Suppressor macrophage (primary cell): Measurements from ENCODE around the gene AP2B1.
"Not testable (repeated sequence)": the region's sequence is repeated elsewhere in the genome, so short reads cannot be mapped to it uniquely, and the experiment has no call there.

ENCODE experiments used
- DNase-seq, 4 experiments: peaks; one replicate each; pipeline ENCODE4 v3.0.0-alpha.2; 2020 to 2022

AP2B1 gene

DNA sequence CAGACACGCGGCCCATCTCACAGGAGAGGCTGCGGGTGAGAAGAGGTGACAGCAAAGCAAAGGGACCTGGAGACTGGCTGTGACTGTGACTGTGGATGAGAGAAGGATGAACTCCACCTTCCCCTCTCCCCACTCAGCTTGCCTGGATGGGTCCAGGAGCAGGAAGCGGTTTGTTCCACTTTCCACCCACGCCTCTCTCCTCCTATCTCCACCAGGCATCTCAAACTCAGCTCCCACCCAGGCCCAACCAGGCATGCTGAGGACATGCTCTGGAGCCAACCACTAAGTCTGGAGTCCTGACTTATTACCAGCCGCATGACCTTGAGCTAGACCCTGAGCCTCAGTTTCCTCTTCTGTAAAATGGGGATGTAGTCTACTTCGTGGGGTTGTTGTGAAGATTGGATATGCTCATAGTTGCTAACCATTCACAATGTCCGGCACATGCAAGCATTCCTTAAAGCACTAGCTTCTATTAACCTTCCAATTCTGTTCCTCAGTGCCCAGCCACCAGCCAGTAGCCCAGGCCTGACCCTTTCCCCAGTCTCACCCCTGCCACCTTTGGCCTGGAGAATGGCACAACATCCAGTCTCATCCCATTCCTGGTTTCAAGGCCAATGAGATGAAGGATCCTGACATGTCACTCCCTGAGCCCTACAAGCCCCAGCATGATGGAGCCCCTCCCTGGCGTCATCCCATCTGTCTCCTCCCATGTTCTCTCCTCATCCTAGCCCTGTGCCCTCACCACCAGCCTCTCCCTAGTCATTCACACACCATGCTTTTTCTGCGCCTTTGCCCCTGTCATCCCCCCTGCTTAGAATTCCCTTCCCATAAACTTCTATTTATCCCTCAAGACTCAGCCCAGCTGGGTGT is 163.6 kb downstream of the AP2B1 start:
- peak in 1 of 4 experiments; percentile 25 for DNase-seq

- DNase-seq, result not testable (repeated sequence)
These were observed 164.4 kb downstream of the AP2B1 start for GRCh38 chr17:35751541-35751940.

DNA sequence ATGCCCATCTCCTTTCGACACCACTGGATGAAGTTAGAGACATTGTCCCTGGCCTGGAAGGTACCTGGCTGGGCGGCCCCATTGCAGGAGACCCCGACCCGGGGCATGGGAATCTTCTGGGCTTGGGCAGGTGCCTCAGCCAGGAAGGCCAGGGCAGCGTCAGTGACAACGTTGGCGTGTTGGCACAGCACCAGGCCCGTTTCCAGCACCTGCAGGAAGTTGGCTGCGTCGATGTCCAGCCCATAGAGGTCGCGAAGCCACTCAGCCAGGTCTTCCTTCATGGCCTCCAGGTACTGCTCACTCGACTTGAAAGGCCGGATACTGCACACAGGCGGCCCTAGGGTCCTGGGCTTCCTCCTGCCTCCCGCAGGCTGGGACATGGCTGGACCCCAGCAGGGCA is 165.3 kb downstream of the AP2B1 start:
- DNase-seq, result no peak

- DNase-seq, result no peak
These were observed 166.0 kb downstream of the AP2B1 start, which contains the start of gene GAS2L2 for GRCh38 chr17:35752945-35753764. GAS2L2 (minus strand) TSS chr17:35753239; CDS start chr17:35752850, 389 bp downstream.

DNA sequence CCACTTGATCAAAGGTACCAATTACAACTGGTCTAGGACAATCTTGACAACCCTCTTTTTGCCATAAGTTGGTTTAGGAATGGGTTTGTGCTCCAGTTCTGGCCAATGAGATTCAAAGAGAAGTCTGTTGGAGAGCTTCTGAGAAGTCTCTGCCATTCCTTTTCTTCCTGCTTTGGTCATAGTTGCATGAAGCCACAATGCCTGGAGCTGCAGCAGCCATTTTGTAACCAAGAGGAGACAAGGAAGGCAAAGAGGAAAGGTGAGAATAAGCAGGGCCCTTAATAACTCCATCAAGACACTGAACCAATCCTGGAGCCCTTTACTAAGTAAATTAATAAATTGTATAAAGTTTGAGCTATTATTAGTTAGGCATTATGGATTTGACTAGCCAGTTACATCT is 170.1 kb downstream of the AP2B1 start:
- DNase-seq, result no peak

DNA sequence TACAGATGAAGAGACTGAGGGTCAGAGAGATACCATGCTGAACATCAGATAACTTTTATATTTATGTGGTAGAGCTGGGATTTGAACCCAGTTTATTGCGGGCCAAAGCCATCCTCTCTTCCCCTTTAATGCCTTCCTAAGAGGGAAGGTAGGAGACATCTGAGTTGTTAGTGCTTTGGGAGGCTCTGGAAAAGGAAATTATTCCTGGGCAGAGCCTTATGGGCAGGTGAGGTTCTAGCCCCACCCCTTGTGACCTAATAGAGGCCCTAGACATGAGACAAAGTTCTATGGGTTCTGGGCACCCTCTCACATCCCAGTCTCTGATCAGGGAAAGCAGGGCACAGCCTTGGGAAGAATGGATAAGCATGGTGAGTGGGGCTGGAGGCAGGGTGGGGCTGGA is 173.5 kb downstream of the AP2B1 start, which contains the start of gene C17orf50:
Gene C17orf50, plus strand, starts transcription at position 301 of the 400 bp plus-strand sequence. Its CDS starts 55 bp downstream, at position 356.
- no peak for DNase-seq

DNA sequence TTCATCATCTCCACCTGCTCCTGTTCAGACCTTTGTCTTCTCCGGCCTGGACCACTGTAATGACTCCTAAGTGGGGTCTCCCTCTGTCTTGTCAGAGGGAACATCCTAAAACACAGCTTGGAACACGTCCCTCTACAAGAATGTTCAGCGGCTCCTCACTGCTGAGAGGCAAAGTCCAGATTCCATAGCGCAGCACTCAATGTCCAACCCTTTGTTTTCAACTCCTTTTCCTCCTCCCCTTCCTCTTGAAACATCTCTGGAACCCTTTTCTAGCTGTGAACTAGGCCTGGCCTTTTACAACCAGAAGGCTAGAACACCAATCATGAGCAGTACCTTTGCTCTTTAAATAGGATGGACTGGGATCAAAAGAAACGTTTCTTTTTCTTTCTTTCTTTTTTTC is 174.5 kb downstream of the AP2B1 start:
- no peak for DNase-seq

DNA sequence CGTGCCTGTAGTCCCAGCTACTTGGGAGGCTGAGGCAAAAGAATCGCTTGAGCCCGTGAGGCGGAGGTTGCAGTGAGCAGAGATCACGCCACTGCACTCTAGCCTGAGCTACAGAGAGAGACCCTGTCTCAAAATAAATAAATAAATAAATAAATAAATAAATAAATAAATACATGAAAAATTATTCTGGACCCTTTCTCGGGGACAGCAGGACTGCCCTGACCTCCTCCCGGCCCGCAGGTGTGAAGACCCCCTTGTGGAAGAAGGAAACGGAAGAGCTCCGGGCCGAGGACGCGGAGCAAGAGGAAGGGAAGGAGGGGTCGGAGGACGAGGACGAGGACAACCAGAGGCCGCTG is 176.6 kb downstream of the AP2B1 start:
- no peak for DNase-seq

DNA sequence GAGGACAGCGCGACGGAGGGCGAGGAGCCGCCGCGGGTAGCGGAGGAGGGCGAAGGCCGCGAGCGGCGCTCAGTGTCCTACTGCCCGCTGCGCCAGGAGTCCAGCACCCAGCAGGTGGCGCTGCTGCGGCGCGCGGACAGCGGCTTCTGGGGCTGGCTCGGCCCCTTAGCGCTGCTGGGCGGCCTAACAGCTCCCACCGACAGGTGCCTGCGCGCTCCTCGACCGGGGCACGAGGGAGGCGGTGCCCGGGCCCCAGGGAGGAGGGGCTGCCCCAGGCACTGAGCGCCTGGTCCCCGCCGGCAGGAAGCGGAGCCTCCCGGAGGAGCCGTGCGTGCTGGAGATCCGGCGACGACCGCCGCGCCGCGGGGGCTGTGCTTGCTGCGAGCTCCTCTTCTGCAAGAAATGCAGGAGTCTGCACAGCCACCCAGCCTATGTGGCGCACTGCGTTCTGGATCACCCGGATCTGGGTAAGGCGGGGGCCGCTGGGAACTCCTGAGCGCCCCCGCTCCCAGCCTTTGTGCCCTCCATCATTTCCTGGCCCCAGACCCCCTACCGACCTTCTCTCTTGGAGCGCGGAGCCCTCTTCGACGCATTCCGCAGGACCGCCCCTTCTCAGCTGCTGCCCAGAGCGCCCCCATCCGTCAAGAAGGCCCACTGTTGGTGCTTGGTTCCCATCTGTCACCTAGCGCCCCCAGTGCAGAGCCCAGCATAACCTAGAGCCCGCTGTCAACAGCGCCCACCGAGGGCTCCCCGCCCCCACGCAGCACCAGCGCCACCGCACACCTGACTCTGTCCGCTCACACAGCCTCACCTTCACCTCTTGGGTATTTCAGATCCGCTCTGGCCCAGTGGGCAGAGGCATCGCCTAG is 177.2 kb downstream of the AP2B1 start:
- peak; percentile 91 to 96 (median 95) for DNase-seq

DNA sequence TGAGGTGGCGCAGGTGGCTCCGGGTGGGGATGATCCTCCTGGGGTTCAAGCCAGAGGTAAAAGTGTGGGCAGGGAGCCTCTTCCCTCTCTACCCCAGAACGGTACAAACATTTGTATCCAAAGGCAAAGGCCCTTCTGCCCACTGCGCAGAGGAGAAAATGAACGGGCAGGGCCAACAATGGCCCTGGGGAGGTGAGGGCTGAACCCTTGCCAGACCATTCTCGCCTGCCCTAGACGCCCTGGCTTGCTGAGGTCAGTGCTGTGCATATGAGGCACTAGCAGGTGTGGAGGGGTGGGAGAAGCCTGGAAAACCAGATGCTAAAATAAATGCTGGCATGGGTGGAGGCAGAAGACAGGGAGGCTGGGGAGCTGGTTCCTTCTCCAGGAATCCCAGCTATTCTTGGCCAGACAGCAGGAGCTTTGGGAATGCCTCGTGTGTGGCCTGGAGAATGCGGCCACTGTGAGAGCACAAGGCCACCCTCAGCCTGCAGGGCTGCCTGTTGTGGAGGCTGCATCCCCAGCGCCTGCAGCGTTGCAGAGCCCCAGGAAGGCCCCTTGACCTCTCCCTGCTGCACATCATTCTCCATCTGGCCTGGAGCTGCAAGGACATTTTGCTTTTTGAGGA is 178.1 kb downstream of the AP2B1 start:
- DNase-seq, result no peak

DNA sequence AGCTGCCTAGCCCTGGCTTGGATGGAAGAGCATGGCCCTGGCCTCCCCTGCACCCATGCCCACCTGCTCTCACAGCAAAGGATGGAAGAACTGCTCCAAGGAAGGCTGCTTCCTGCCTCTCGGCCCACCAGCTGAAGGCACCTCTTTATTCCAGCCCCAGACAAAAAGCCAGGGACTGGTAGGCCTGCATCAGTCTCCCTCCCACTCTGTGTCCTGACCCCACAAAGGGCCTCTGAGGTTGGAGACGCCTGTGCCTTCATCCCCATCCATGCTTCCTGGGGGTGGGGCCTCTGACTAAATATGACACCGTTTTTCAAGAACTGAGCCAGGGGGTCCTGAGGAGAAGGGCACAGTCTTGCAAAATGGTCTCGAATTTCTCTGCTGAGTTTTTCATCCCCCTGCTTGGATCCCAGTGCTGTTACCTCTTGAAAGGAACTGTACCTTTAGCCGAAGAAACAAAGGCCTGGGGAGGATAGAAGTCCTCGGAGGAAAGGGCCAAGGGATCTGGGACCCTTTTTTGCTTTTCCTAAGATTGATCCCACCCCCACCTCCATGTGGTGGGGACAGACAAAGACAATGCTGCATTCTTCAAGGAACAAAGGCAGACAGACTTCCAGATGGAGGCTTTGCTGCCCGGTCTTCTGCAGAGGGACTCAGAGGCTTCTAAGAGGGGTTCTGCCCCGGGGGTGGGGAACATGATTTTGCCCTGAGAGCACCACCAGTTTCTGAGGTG is 178.8 kb downstream of the AP2B1 start:
- DNase-seq, result no peak

DNA sequence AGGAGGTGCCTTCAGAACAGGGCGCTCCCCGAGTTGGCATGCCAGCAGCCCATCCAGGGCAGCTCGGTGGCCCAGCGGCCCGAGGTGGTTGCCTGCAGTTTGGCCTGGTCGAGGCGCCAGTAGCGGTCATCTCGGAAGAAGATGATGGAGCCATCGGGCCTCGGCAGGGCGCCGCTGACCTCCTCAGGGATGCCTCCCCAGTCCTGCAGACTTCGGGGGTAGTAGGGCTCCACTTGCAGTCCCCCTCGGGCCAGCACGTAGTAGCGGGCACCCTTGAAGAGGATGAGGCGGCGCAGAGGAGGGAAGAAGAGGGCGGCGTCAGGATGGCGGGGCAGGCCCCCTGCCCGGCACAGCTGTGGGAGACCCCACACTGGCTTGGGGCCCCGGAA is 179.4 kb downstream of the AP2B1 start:
- DNase-seq, result no peak

DNA sequence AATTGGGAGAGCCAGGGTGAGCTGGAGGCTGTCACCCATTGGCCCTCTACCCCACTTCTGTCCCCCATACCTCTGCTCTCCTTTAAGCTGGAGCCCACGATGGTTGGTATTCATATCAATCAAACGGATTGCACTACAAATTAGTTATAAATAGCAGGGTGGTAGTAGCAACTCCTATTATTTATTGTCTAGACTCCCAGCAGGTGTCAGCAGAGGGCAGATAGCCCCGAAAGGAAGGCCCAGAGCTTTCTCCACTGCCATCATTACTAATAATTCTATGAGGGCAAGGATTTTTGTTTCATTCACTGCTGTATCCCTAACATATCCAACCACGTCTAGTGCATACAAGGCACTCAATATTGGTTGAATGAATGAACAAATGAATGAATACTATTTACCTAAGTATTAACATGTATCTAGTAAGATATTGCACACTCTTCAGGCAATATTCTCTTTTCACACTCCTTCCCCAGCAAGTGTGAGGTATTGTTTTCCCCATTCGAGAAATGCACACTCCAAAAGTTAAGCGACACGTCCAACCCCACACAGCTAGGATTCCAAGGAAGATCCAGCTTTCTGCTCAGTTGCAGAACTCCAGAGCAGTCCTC is 179.9 kb downstream of the AP2B1 start:
- DNase-seq, result peak; percentile 24 to 53 (median 46)

GRCh38 chr17:35768797-35769196 is 181.7 kb downstream of the AP2B1 start:
- DNase-seq, result no peak

GRCh38 chr17:35769895-35770486 is 182.9 kb downstream of the AP2B1 start:
- DNase-seq, result no peak

GRCh38 chr17:35773129-35773528 is 186.0 kb downstream of the AP2B1 start:
- no peak for DNase-seq

- DNase-seq, result no peak
These were observed 186.7 kb downstream of the AP2B1 start for GRCh38 chr17:35773679-35774425.

GRCh38 chr17:35774499-35774898 is 187.4 kb downstream of the AP2B1 start:
- no peak for DNase-seq

DNA sequence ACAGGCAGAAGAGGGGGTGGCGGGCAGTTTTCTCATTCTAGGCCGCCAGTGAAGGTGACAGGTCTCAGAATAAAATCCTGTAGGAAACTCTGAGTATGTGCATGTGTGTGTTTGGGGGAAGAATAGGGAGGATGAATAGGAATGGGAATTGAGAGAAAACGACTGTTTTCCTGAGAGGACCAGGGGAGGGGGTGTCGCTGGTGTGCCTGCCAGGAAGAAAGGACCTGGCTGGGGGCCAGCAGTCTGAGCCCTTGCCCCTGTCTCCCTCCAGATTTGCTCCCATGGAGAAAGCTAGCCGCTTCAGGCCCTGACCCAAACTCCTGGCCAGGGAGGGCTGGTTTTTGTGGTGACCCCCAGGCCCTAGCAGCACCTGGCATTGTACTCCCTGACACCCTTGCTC is 187.9 kb downstream of the AP2B1 start:
- DNase-seq, result no peak

DNA sequence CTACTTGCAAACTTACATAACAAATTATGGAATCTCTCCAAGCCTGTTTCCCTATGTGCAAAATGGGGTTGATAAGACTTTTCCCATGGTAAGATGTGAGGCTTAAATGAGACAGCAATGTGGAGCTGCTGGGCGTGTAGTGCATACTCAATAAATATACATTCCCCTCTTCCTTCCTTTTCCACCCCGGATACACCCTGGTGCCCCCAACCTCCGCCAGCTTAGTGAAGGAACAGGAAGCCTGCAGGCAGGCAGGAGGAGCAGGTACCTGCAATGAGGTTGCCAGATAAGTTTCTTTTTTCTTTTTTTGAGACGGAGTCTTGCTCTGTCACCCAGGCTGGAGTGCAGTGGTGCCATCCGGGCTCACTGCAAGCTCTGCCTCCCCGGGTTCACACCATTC is 188.5 kb downstream of the AP2B1 start:
- no peak for DNase-seq
